Tongue (tissue), 2 donors: ENCODE measurements around the gene GABRD. TPM values are rescaled to one million over a fixed set of nuclear protein-coding genes. Genes with fewer than 3 reads are reported as not detected.

Experiments
- DNase-seq: peaks from one replicate; pipeline ENCODE4 v3.0.0-alpha.2; 2015
- total RNA-seq: library from RNA; depleted of rRNA; stranded (reverse); fragments of >200 nt; gene quantifications from one replicate; pipeline ENCODE4 v1.2.3, GENCODE V29; 2014

GABRD gene
- total RNA-seq, 1 donor from 2014 or later: 0.82 TPM

DNA sequence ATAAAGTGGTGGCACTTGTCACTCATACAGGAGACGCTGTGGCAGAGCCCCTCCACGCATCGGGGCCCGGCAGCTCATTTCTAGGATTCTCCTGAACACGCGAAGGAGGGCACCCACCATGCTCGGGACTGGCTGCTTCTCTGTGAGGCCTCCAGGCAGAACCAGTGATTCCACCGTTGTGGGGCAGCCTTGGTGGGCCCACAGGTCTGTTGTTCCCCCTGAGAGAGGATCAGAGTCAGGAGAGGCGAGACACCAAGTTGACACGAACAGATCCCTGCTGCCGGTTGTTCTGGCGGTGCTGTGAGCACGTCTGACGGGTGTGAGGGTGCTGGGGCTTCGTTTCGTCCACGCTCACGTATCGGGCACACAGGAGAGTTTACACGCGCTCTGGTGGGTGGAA lies 57.7 kb downstream of the GABRD start:
- DNase-seq: no peak

DNA sequence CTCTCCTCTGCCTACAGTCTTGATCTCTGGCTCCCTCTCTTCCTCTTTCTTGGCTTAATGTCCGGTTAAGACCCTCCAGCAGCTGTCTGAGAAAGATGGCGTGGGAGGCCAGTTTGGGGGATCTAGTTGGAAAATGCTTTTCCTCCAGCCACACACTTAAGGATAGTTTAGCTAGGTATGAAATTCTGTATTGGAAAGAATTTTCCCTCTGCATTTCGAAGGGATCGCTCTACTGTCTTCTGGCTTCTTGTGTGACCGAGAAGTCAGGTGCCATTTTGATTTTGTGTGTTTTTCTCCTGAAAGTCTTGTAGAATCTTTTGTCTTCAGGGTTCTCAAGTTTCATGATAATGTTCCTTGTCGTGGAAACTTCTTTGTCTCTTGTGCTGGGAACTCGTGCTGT lies 59.0 kb downstream of the GABRD start:
- no peak for DNase-seq

DNA sequence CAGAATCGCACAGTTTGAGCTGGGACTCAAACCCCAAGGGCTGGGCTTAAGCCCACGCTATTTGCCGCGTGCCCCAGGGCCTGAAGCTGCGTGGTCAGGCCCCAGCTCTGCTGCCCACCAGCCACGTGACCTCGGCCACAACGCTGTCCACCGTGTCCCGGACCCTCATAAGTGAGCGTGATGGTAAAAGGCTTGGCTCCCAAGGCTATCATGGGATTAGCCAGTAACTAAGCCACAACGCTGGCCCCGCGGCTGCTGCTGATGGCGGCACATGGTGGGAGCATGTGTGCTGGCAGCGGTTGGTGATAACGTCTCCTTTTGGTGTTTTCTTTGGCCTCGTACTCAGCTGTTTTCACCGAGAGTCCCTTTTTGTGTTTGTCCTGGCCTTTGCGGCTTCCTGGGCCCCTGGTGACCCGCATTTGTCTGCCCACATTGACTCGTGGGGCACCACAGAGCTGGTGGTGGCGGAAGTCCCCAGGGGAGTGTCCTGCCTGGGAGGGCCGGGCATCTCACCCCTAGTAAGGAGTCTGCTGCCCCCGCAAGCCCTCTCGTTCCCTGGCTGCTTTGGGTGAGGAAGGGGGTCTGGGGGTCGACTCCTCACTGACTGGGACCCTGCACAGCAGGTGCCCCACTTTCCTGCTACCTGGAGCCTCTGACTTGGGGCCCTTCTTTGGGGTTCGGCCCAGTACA lies 60.4 kb downstream of the GABRD start:
- no peak for DNase-seq

DNA sequence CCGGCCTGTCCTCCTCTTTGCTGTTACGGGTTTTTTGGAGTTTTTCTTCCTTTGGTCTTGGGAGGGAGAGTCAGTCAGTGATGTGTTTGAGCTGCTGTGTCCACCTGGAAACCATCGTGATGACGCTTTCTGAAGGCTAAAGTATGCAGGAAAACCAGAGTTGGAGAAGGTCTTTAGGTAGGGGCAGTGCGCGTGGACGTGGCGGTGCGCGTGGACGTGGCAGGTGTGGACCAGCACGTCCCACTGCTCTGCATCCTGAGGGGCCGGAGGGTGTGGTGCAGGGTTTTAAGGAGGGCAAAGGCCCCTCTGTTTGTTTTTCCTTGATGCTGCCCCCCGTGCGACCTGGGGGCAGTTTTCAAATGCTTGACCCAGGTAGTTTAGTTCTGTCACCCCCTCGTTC lies 61.0 kb downstream of the GABRD start:
- no peak for DNase-seq

Other genes with a start within 250 kb of the GABRD start
- 39.3 TPM for gene NADK, start 240.9 kb upstream of the GABRD start, total RNA-seq
- 92.3 TPM for gene GNB1, start 128.3 kb upstream of the GABRD start, total RNA-seq
- gene CALML6, start 104.1 kb upstream of the GABRD start, total RNA-seq: 108 TPM
- 25.6 TPM for gene TMEM52, start 100.1 kb upstream of the GABRD start, total RNA-seq
- gene CFAP74, start 15.6 kb upstream of the GABRD start, total RNA-seq: 0.62 TPM
- 9.9 TPM for gene PRKCZ, start 31.1 kb downstream of the GABRD start, total RNA-seq
- 18.4 TPM for gene FAAP20, start 175.4 kb downstream of the GABRD start, total RNA-seq
- 58.8 TPM for gene SKI, start 209.0 kb downstream of the GABRD start, total RNA-seq